ENCODE measurements around the gene SNX5.

Gene SNX5

GRCh38 chr20:17968366-17969277 is at the start of gene SNX5, which contains the start of gene MGME1:
Gene SNX5 (minus strand): TSS chr20:17968794. CDS start chr20:17968425, 369 bp downstream.
Gene MGME1 (plus strand): TSS chr20:17969018. CDS start chr20:17969860, 842 bp downstream.
- peak; percentile 98 for DNase-seq (ENCODE audit: low spot score)

- no peak for DNase-seq (ENCODE audit: low spot score)
Observed at GRCh38 chr20:18018100-18018499, 49.5 kb upstream of the SNX5 start.

- DNase-seq (ENCODE audit: low spot score), result no peak
Observed at GRCh38 chr20:18016772-18017171, 48.2 kb upstream of the SNX5 start.

- DNase-seq (ENCODE audit: low spot score), result no peak
Observed at GRCh38 chr20:18014411-18014810, 45.8 kb upstream of the SNX5 start.

GRCh38 chr20:18012901-18013300 is 44.3 kb upstream of the SNX5 start:
- no peak for DNase-seq (ENCODE audit: low spot score)

GRCh38 chr20:18011951-18012645 is 43.5 kb upstream of the SNX5 start:
- no peak for DNase-seq (ENCODE audit: low spot score)

- no peak for DNase-seq (ENCODE audit: low spot score)
Observed at GRCh38 chr20:18011482-18011881, 42.9 kb upstream of the SNX5 start.

GRCh38 chr20:18009116-18009515 is 40.5 kb upstream of the SNX5 start:
- DNase-seq (ENCODE audit: low spot score), result no peak

GRCh38 chr20:18007534-18008292 is 39.1 kb upstream of the SNX5 start:
- DNase-seq (ENCODE audit: low spot score), result no peak

GRCh38 chr20:18006684-18007083 is 38.1 kb upstream of the SNX5 start:
- no peak for DNase-seq (ENCODE audit: low spot score)

- no peak for DNase-seq (ENCODE audit: low spot score)
Observed at GRCh38 chr20:18005990-18006364, 37.4 kb upstream of the SNX5 start.

- DNase-seq (ENCODE audit: low spot score), result no peak
Observed at GRCh38 chr20:18005170-18005989, 36.8 kb upstream of the SNX5 start.

GRCh38 chr20:18004384-18005031 is 35.9 kb upstream of the SNX5 start:
- DNase-seq (ENCODE audit: low spot score), result no peak

GRCh38 chr20:18003897-18004296 is 35.3 kb upstream of the SNX5 start:
- no peak for DNase-seq (ENCODE audit: low spot score)

- DNase-seq (ENCODE audit: low spot score), result peak; percentile 70
Observed at GRCh38 chr20:18001131-18001921, 32.7 kb upstream of the SNX5 start.

- no peak for DNase-seq (ENCODE audit: low spot score)
Observed at GRCh38 chr20:17999566-17999965, 31.0 kb upstream of the SNX5 start.

GRCh38 chr20:17998446-17998845 is 29.9 kb upstream of the SNX5 start:
- DNase-seq (ENCODE audit: low spot score), result no peak

- DNase-seq (ENCODE audit: low spot score), result no peak
Observed at GRCh38 chr20:17995967-17996819, 27.6 kb upstream of the SNX5 start.

- DNase-seq (ENCODE audit: low spot score), result no peak
Observed at GRCh38 chr20:17993546-17993945, 25.0 kb upstream of the SNX5 start.

Measured in HuH-7 (cell line).